H1 (cell line): ENCODE measurements around the gene TRDMT1. TPM values are rescaled to one million over a fixed set of nuclear protein-coding genes. Genes with fewer than 3 reads are reported as not detected.

ENCODE experiments used
- CTCF ChIA-PET: fragments of 300-600 bp; sonication (Branson Sonifier 250); formaldehyde crosslinking; loops from one replicate; lab custom pipeline; 2021; ENCODE audit not compliant: partially characterized antibody; lab: Charles Lee
- POLR2A ChIA-PET: fragments of 300-600 bp; sonication (Branson Sonifier 250); formaldehyde crosslinking; loops from one replicate; lab custom pipeline; 2021; ENCODE audit warnings: inconsistent platforms; ENCODE audit not compliant: partially characterized antibody; lab: Charles Lee
- DNase-seq, 2 experiments: peaks; one replicate each; pipeline versions ENCODE4 v3.0.0 to v3.0.0-alpha.2; 2010 to 2022; ENCODE audit warnings: low spot score in 2 of 2, low read depth in 1 of 2, mixed read lengths in 1 of 2
- FAIRE-seq: peaks from 2 replicates; lab custom pipeline; 2011; peaks lifted over from hg19 to GRCh38; lab: Jason Lieb, UNC
- H2AFZ ChIP-seq: 2 replicates; pipeline ENCODE4 v1.8.1; 2012; ENCODE audit warnings: low read length, inconsistent platforms
- H2AK5ac ChIP-seq: 2 replicates; pipeline ENCODE4 v1.6.1; 2013; ENCODE audit warnings: low read depth, low read length
- H2BK120ac ChIP-seq: replicated peaks from 2 replicates; pipeline ENCODE3; 2013; ENCODE audit warnings: low read depth, low read length, inconsistent platforms
- H2BK12ac ChIP-seq: 2 replicates; pipeline ENCODE4 v1.6.1; 2013; ENCODE audit warnings: low read depth, low read length
- H2BK15ac ChIP-seq: 2 replicates; pipeline ENCODE4 v1.6.1; 2013; ENCODE audit warnings: low read length
- H2BK20ac ChIP-seq: 2 replicates; pipeline ENCODE4 v1.6.1; 2013; ENCODE audit warnings: low read length
- H2BK5ac ChIP-seq: 2 replicates; pipeline ENCODE4 v1.6.1; 2013; ENCODE audit warnings: low read depth, low read length
- H3K14ac ChIP-seq: 2 replicates; pipeline ENCODE4 v1.6.1; 2013; ENCODE audit warnings: inconsistent platforms; ENCODE audit not compliant: insufficient read length
- H3K18ac ChIP-seq: 2 replicates; pipeline ENCODE4 v1.6.1; 2013; ENCODE audit warnings: low read length; ENCODE audit errors: extremely low read depth
- H3K23ac ChIP-seq: 2 replicates; pipeline ENCODE4 v1.6.1; 2013; ENCODE audit warnings: inconsistent platforms; ENCODE audit not compliant: insufficient read length
- H3K23me2 ChIP-seq: 2 replicates; pipeline ENCODE4 v1.6.1; 2013; ENCODE audit warnings: low read depth, low read length
- H3K27ac ChIP-seq: 2 replicates; pipeline ENCODE4 v1.6.1; 2011; ENCODE audit warnings: low read depth, low read length, inconsistent platforms
- H3K27me3 ChIP-seq, 4 experiments: replicated peaks in 1 of 4; 1 replicate in 1 of 4; 2 replicates in 3 of 4; pipeline versions ENCODE4 v1.6.1 to v1.8.1; 2011 to 2013; ENCODE audit warnings: low read length in 3 of 4, mild to moderate bottlenecking in 3 of 4, inconsistent platforms in 2 of 4, mixed read lengths in 2 of 4, moderate library complexity in 1 of 4; ENCODE audit not compliant: control insufficient read depth in 3 of 4, insufficient read depth in 3 of 4; ENCODE audit errors: extremely low read depth in 1 of 4
- H3K36me3 ChIP-seq, 4 experiments: 2 replicates each; pipeline versions ENCODE4 v1.6.1 to v1.8.1; 2011 to 2013; ENCODE audit warnings: mild to moderate bottlenecking in 4 of 4, low read length in 3 of 4, moderate library complexity in 2 of 4, control low read depth in 1 of 4, inconsistent platforms in 1 of 4; ENCODE audit not compliant: insufficient read depth in 4 of 4, control insufficient read depth in 2 of 4
- H3K4ac ChIP-seq: replicated peaks from 2 replicates; pipeline ENCODE3; 2013; ENCODE audit warnings: low read length, low read depth, mixed read lengths, inconsistent platforms; ENCODE audit not compliant: insufficient read length
- H3K4me1 ChIP-seq, 4 experiments: replicated peaks in 1 of 4; 1 replicate in 1 of 4; 2 replicates in 3 of 4; pipeline versions ENCODE4 v1.6.1 to v1.8.1; 2011 to 2013; ENCODE audit warnings: low read length in 3 of 4, inconsistent platforms in 2 of 4, mixed read lengths in 1 of 4; ENCODE audit not compliant: insufficient read depth in 4 of 4, control insufficient read depth in 3 of 4
- H3K4me2 ChIP-seq, 2 experiments: 2 replicates each; pipeline versions ENCODE4 v1.6.1 to v1.8.1; 2011 to 2013; ENCODE audit warnings: low read depth in 2 of 2, low read length in 2 of 2, control low read depth in 1 of 2, inconsistent platforms in 1 of 2, mild to moderate bottlenecking in 1 of 2; ENCODE audit not compliant: insufficient read depth in 1 of 2
- H3K4me3 ChIP-seq, 4 experiments: fragments of 200-600, 300-600 bp in 1 of 4; sonication (generic), shearing (Covaris generic), sonication (Bioruptor Twin) in 1 of 4; 2 replicates each; pipeline versions ENCODE4 v1.5.1 to v1.8.1; 2011 to 2016; ENCODE audit warnings: low read length in 4 of 4, low read depth in 3 of 4, control low read depth in 2 of 4, inconsistent platforms in 2 of 4, mild to moderate bottlenecking in 2 of 4, mixed read lengths in 1 of 4, moderate library complexity in 1 of 4; ENCODE audit not compliant: insufficient read depth in 2 of 4; ENCODE audit errors: extremely low read depth in 1 of 4
- H3K56ac ChIP-seq: replicated peaks from 2 replicates; pipeline ENCODE3; 2013; ENCODE audit warnings: low read depth, mild to moderate bottlenecking, mixed read lengths, low read length, inconsistent platforms; ENCODE audit not compliant: insufficient read length
- H3K79me1 ChIP-seq: 2 replicates; pipeline ENCODE4 v1.6.1; 2013; ENCODE audit warnings: low read depth, low read length, control low read depth
- H3K79me2 ChIP-seq, 2 experiments: 2 replicates each; pipeline versions ENCODE4 v1.6.1 to v1.8.1; 2012 to 2013; ENCODE audit warnings: low read length in 2 of 2, mild to moderate bottlenecking in 2 of 2, inconsistent platforms in 1 of 2; ENCODE audit not compliant: insufficient read depth in 2 of 2, control insufficient read depth in 1 of 2
- H3K9ac ChIP-seq, 4 experiments: replicated peaks in 1 of 4; 1 replicate in 1 of 4; 2 replicates in 3 of 4; pipeline versions ENCODE4 v1.6.1 to v1.8.1; 2011 to 2013; ENCODE audit warnings: low read depth in 3 of 4, low read length in 3 of 4, control low read depth in 2 of 4, mild to moderate bottlenecking in 2 of 4, moderate library complexity in 2 of 4, inconsistent platforms in 1 of 4; ENCODE audit errors: extremely low read depth in 1 of 4
- H3K9me3 ChIP-seq, 2 experiments: 2 replicates each; pipeline versions ENCODE4 v1.6.1 to v1.8.1; 2012 to 2013; ENCODE audit warnings: mild to moderate bottlenecking in 2 of 2, moderate library complexity in 2 of 2, control low read depth in 1 of 2, inconsistent platforms in 1 of 2, low read depth in 1 of 2, low read length in 1 of 2, mixed read lengths in 1 of 2; ENCODE audit not compliant: insufficient read depth in 2 of 2
- H4K20me1 ChIP-seq, 2 experiments: replicated peaks in 1 of 2; 2 replicates each; pipeline versions ENCODE3 to v1.8.1; 2011 to 2013; ENCODE audit warnings: inconsistent platforms in 2 of 2, low read length in 2 of 2, mild to moderate bottlenecking in 1 of 2; ENCODE audit not compliant: insufficient read depth in 2 of 2, control insufficient read depth in 1 of 2
- H4K5ac ChIP-seq: 2 replicates; pipeline ENCODE4 v1.6.1; 2013; ENCODE audit warnings: low read length, low read depth, mixed read lengths, inconsistent platforms; ENCODE audit not compliant: insufficient read length
- H4K8ac ChIP-seq: 2 replicates; pipeline ENCODE4 v1.8.0; 2013; ENCODE audit warnings: mild to moderate bottlenecking, moderate library complexity, low read length, inconsistent platforms; ENCODE audit not compliant: insufficient read depth; ENCODE audit errors: extremely low read depth
- H4K91ac ChIP-seq: replicated peaks from 2 replicates; pipeline ENCODE3; 2013; ENCODE audit warnings: low read length, mixed read lengths, inconsistent platforms; ENCODE audit not compliant: insufficient read length
- CEBPB ChIP-seq: IDR thresholded peaks from 2 replicates; pipeline ENCODE4 v1.6.1; 2012; ENCODE audit warnings: low read depth, low read length
- GABPA ChIP-seq: IDR thresholded peaks from 2 replicates; pipeline ENCODE4 v1.6.1; 2011; ENCODE audit warnings: mild to moderate bottlenecking, low read length, moderate library complexity, borderline replicate concordance; ENCODE audit not compliant: insufficient read depth
- KDM1A ChIP-seq: fragments of 200-600, 300-600 bp; sonication (generic); IDR thresholded peaks from 2 replicates; pipeline ENCODE4 v1.7.1; 2016; ENCODE audit warnings: mild to moderate bottlenecking, low read length, borderline replicate concordance
- WGBS, 2 experiments: shearing (Covaris generic) in 1 of 2; methylation state at CpG; one replicate each; pipeline versions ENCODE4 v1.1.6 to v1.1.7; 2013 to 2015; ENCODE audit warnings: low lambda C conversion rate in 2 of 2, mixed read lengths in 2 of 2, inconsistent platforms in 1 of 2, low coverage in 1 of 2, missing lambda C conversion rate in 1 of 2; ENCODE audit not compliant: insufficient replicate concordance in 2 of 2, insufficient coverage in 1 of 2, insufficient read length in 1 of 2; ENCODE audit errors: extremely low coverage in 1 of 2, missing lambda C conversion rate in 1 of 2; 5-methylcytosine and 5-hydroxymethylcytosine counted together
- polyA plus RNA-seq, 7 experiments: library from polyadenylated mRNA; depleted of rRNA in 3 of 7; stranded (reverse) in 5 of 7; unstranded in 2 of 7; fragments of >200 nt in 5 of 7; fragments of 200-250 nt in 2 of 7; gene quantifications; 1 replicate in 5 of 7; 2 replicates in 1 of 7; 4 replicates in 1 of 7; pipeline versions ENCODE4 v1.2.1 to v1.2.3, GENCODE V29; 2011 to 2013; ENCODE audit warnings: missing spikeins in 2 of 7, mixed read lengths in 2 of 7
- total RNA-seq: library from RNA; stranded (reverse); fragmentation: NEBNext Ultra II Directional; extraction: Animal tissue kit (Norgen Biotek cat#: 25700); gene quantifications from 2 replicates; pipeline ENCODE4 v1.2.1, GENCODE V29; 2021

The TRDMT1 gene
- total and polyA plus RNA-seq, 2 of the 8 experiments (the other 6 are each of a cell fraction or from before 2014, with no cell fraction given) = 7.4 to 21.4 TPM

- TF ChIP-seq GABPA = no peak
- no peak for TF ChIP-seq KDM1A
- TF ChIP-seq CEBPB = no peak
- ChIA-PET POLR2A (no interaction called here), CTCF (interaction anchor here (0.6 to 1.0 kb wide), 2 partner anchors 9 to 29 kb away, joined by 3 read pairs; no protein-coding TSS in a partner anchor)
- WGBS, 2 experiments = 91% methylated on average over 5 of the region's 5 CpGs; no CpG with 5 or more reads in 1 of the 2 experiments
- Histone ChIP-seq H3K36me3 (no peaks in the 10 kb centered on the region), H3K9me3 (no peaks in the 10 kb centered on the region), H2BK5ac (no peak overlapping the region), H3K18ac (no peak overlapping the region), H3K14ac (no peak overlapping the region), H3K79me2 (no peaks in the 10 kb centered on the region), H3K27me3 (no peaks in the 10 kb centered on the region), H3K4me2 (no peak overlapping the region), H4K20me1 (no peaks in the 10 kb centered on the region), H2AFZ (no peak overlapping the region), H2BK15ac (no peak overlapping the region), H4K5ac (no peak overlapping the region), H3K4me1 (no peaks in the 10 kb centered on the region), H2BK120ac (no peak overlapping the region), H3K23ac (no peak overlapping the region), H3K4ac (no peak overlapping the region), H4K91ac (no peak overlapping the region), H3K79me1 (no peaks in the 10 kb centered on the region), H3K4me3 (no peak overlapping the region), H3K23me2 (no peaks in the 10 kb centered on the region), H2BK12ac (no peak overlapping the region), H3K27ac (no peak overlapping the region), H2AK5ac (no peak overlapping the region), H3K9ac (no peak overlapping the region), H4K8ac (no peak overlapping the region), H2BK20ac (no peak overlapping the region), H3K56ac (no peak overlapping the region)
- no peak for FAIRE-seq
- DNase-seq = no peak
Measured at GRCh38 chr10:17153321-17153720, 48.2 kb downstream of the TRDMT1 start.
